HEK293 (cell line): ENCODE measurements around the gene RPS14.

ENCODE experiments used
- CTCF ChIP-seq: fragments of 450-650 bp; formaldehyde crosslinking; IDR thresholded peaks from 2 replicates; pipeline ENCODE4 v1.5.1; 2016; ENCODE audit warnings: missing biosample characterization, missing genetic modification characterization
- PATZ1 ChIP-seq: fragments of 450-650 bp; formaldehyde crosslinking; IDR thresholded peaks from 2 replicates; pipeline ENCODE4 v1.5.1; 2016; ENCODE audit warnings: missing biosample characterization, missing genetic modification characterization
- YY1 ChIP-seq: fragments of 450-650 bp; formaldehyde crosslinking; IDR thresholded peaks from 2 replicates; pipeline ENCODE4 v1.5.1; 2018; ENCODE audit warnings: missing biosample characterization, missing genetic modification characterization
- ZBTB11 ChIP-seq: fragments of 450-650 bp; formaldehyde crosslinking; conservative IDR thresholded peaks from 2 replicates; pipeline ENCODE4 v1.5.1; 2016; ENCODE audit warnings: low read depth, missing biosample characterization, missing genetic modification characterization
- ZFP69B ChIP-seq: fragments of 450-650 bp; formaldehyde crosslinking; IDR thresholded peaks from 2 replicates; pipeline ENCODE4 v1.5.1; 2016; ENCODE audit warnings: missing biosample characterization, missing genetic modification characterization
- ZNF621 ChIP-seq: fragments of 450-650 bp; formaldehyde crosslinking; IDR thresholded peaks from 2 replicates; pipeline ENCODE4 v1.5.1; 2017; ENCODE audit warnings: missing biosample characterization, missing genetic modification characterization
- ZNF707 ChIP-seq: fragments of 450-650 bp; formaldehyde crosslinking; IDR thresholded peaks from 2 replicates; pipeline ENCODE4 v1.5.1; 2016; ENCODE audit warnings: missing biosample characterization, missing genetic modification characterization
- ZNF76 ChIP-seq: fragments of 450-650 bp; formaldehyde crosslinking; IDR thresholded peaks from 2 replicates; pipeline ENCODE4; 2016; ENCODE audit warnings: low read depth, missing biosample characterization, missing genetic modification characterization, borderline replicate concordance

GRCh38 chr5:150431048-150431447 lies 18.5 kb downstream of the RPS14 start:
- no peak for TF ChIP-seq CTCF (tag by site-specific recombination)
- TF ChIP-seq ZNF76 (tag by site-specific recombination) = no peak
- no peak for TF ChIP-seq ZNF621
- TF ChIP-seq ZFP69B (tag by site-specific recombination) = no peak
- no peak for TF ChIP-seq ZBTB11 (tag by site-specific recombination)
- no peak for TF ChIP-seq PATZ1 (tag by site-specific recombination)
- no peak for TF ChIP-seq YY1 (tag by site-specific recombination)
- TF ChIP-seq ZNF707 (tag by site-specific recombination) = no peak
